Measurements from ENCODE around the gene RPUSD1.

The RPUSD1 gene

DNA sequence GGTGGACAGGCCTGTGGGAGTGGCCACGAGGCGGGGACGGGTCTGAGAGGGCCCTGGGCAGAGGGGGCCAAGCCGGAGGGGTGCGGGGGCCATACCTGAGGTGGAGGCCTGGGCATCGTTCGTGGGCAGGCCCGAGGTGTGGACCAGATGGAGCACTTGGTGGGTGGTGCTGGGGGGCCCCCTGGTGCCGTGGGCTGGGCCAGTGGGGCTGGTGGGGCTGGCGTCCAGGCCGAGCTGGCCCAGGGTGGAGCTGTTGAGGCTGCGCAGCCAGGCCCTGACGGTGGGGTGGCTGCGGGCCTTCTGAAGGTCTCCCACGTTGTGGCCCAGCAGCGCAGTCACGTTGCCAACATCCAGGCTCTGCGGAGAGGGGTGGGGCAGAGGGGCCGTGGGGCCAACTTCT is 18.2 kb downstream of the RPUSD1 start:
- Mint-ChIP-seq H3K27ac (no peak overlapping the region), H3K27me3 (ENCODE audit: low read depth, poor library complexity) (no peaks in the 10 kb centered on the region), H3K4me1 (peaks cover 10% of the 10 kb centered on the region), H3K36me3 (ENCODE audit: low read depth) (no peaks in the 10 kb centered on the region), H3K9me3 (no peaks in the 10 kb centered on the region), H3K4me3 (no peak overlapping the region)
- DNase-seq = no peak
- TF ChIP-seq, protein P1, sequence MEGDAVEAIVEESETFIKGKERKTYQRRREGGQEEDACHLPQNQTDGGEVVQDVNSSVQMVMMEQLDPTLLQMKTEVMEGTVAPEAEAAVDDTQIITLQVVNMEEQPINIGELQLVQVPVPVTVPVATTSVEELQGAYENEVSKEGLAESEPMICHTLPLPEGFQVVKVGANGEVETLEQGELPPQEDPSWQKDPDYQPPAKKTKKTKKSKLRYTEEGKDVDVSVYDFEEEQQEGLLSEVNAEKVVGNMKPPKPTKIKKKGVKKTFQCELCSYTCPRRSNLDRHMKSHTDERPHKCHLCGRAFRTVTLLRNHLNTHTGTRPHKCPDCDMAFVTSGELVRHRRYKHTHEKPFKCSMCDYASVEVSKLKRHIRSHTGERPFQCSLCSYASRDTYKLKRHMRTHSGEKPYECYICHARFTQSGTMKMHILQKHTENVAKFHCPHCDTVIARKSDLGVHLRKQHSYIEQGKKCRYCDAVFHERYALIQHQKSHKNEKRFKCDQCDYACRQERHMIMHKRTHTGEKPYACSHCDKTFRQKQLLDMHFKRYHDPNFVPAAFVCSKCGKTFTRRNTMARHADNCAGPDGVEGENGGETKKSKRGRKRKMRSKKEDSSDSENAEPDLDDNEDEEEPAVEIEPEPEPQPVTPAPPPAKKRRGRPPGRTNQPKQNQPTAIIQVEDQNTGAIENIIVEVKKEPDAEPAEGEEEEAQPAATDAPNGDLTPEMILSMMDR (IDR thresholded peaks at IDR 0.05) = no peak

- H3K27ac Mint-ChIP-seq = no peak overlapping the region
- H3K27me3 Mint-ChIP-seq (ENCODE audit: low read depth, poor library complexity) = no peaks in the 10 kb centered on the region
- peaks cover 10% of the 10 kb centered on the region for H3K4me1 Mint-ChIP-seq
- H3K36me3 Mint-ChIP-seq (ENCODE audit: low read depth) = no peaks in the 10 kb centered on the region
- TF ChIP-seq, protein P1 (IDR thresholded peaks at IDR 0.05) = no peak
- H3K9me3 Mint-ChIP-seq = no peaks in the 10 kb centered on the region
- H3K4me3 Mint-ChIP-seq = no peak overlapping the region
- DNase-seq = no peak
These were observed 18.9 kb downstream of the RPUSD1 start for GRCh38 chr16:769184-769784.

- Mint-ChIP-seq H3K9me3 (no peaks in the 10 kb centered on the region), H3K27ac (no peak overlapping the region), H3K4me1 (peaks cover 10% of the 10 kb centered on the region), H3K27me3 (ENCODE audit: low read depth, poor library complexity) (no peaks in the 10 kb centered on the region), H3K36me3 (ENCODE audit: low read depth) (no peaks in the 10 kb centered on the region), H3K4me3 (no peak overlapping the region)
- no peak for DNase-seq
- TF ChIP-seq, protein P1 (IDR thresholded peaks at IDR 0.05) = no peak
These were observed 19.8 kb downstream of the RPUSD1 start for GRCh38 chr16:768428-768827.

DNA sequence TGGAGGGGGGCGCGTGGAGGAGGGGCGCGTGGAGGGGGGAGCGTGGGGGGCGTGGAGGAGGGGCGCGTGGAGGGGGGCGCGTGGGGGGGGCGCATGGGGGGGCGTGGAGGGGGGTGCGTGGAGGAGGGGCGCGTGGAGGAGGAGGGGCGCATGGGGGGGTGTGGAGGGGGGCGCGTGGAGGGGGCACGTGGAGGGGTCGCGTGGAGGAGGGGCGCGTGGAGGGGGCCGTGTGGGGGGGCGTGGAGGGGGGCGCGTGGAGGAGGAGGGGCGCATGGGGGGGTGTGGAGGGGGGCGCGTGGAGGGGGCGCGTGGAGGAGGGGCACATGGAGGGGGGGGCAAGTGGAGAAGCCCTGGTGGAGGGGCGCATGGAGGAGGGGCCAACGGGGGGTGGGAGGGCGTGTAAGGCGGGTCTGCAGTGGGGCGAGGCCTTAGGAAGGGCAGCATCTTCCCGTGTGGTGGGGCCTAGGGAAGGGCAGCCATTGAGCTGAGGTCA is 20.4 kb downstream of the RPUSD1 start:
- DNase-seq = no peak
- no peaks in the 10 kb centered on the region for H3K9me3 Mint-ChIP-seq
- TF ChIP-seq, protein P1 (IDR thresholded peaks at IDR 0.05) = no peak
- no peaks in the 10 kb centered on the region for H3K36me3 Mint-ChIP-seq (ENCODE audit: low read depth)
- no peaks in the 10 kb centered on the region for H3K27me3 Mint-ChIP-seq (ENCODE audit: low read depth, poor library complexity)
- peaks cover 12% of the 10 kb centered on the region for H3K4me1 Mint-ChIP-seq
- no peak overlapping the region for H3K4me3 Mint-ChIP-seq
- no peak overlapping the region for H3K27ac Mint-ChIP-seq

DNA sequence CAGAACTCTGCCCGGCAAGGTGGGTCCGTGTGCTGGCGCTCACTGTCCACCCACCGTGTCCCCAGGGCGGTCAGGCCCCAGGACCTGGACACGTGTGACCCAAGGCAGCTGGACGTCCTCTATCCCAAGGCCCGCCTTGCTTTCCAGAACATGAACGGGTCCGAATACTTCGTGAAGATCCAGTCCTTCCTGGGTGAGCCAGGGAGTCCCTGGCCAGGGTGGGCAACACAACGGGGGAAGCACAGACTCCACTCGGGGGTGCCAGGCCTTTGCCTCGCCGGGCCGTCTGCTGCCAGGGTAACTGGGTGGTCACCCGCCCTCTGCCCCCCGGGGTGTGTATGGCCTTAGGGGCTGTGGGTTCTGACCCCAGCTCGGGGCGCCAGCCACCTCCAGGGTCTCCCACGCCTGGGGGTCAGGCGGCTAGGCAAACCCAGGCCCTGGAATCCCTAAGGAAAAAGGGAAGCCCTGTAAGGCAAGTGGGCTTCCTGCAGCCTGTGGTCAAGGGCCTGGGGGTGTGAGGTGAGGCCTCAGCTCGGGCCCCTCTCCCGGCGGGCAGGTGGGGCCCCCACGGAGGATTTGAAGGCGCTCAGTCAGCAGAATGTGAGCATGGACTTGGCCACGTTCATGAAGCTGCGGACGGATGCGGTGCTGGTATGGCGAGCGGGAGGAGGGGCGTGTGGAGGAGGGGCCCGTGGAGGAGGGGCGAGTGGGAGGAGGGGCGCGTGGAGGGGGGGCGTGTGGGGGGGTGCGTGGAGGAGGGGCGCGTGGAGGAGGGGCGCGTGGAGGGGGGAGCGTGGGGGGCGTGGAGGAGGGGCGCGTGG is 21.2 kb downstream of the RPUSD1 start:
- Mint-ChIP-seq H3K4me3 (no peak overlapping the region), H3K9me3 (no peaks in the 10 kb centered on the region)
- TF ChIP-seq, protein P1 (IDR thresholded peaks at IDR 0.05) = no peak

More for the DNA sequence above, 21.2 kb downstream of the RPUSD1 start:
- DNase-seq = no peak
- Mint-ChIP-seq H3K27ac (no peak overlapping the region), H3K27me3 (ENCODE audit: low read depth, poor library complexity) (no peaks in the 10 kb centered on the region), H3K4me1 (peaks cover 14% of the 10 kb centered on the region), H3K36me3 (ENCODE audit: low read depth) (no peaks in the 10 kb centered on the region)

Data from nephron progenitor cell (in vitro differentiated cells).